CD4-positive, alpha-beta T cell treated with Interleukin-21 for 1 hour (primary cell): Measurements from ENCODE around the gene NDUFB3.
"Not testable (repeated sequence)": the region's sequence is repeated elsewhere in the genome, so short reads cannot be mapped to it uniquely, and the experiment has no call there.

Experiments
- DNase-seq: peaks from one replicate; pipeline ENCODE4 v3.0.0-alpha.2; 2020

NDUFB3 gene

DNA sequence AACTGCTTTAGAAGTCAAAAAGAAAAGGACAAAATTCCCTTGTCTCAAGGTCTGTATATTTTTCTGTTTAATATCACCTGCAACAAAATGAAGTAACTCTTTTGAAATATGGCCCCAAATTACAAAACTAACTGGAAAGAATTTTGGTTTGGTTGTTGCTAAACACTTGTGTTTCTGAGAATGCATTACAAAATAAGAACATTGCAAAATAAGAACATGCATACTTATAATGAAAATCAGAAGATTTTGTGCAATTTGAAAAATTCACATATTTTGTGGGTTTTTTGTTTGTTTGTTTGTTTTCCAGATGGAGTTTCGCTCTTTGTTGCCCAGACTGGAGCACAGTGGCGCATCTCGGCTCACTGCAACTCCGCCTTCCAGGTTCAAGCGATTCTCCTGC, 21.8 kb downstream of the NDUFB3 start:
- DNase-seq = no peak

DNA sequence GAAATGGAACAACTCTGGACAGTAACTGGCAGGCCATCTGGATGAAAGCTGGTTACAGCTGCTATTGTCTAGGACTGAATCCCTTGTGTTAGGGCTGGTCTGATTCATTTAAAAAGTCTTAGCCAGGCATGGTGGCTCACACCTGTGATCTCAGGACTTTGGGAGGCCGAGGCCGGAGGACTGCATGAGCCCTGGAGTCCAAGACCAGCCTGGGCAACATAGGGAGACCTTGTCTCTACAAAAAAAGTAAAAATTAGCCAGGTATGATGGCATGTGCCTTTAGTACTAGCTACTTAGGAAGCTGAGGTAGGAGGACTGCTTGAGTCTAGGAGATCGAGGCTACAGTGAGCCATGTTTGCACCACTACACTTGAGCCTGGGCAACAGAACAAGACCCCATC, 28.7 kb downstream of the NDUFB3 start:
- DNase-seq = no peak

DNA sequence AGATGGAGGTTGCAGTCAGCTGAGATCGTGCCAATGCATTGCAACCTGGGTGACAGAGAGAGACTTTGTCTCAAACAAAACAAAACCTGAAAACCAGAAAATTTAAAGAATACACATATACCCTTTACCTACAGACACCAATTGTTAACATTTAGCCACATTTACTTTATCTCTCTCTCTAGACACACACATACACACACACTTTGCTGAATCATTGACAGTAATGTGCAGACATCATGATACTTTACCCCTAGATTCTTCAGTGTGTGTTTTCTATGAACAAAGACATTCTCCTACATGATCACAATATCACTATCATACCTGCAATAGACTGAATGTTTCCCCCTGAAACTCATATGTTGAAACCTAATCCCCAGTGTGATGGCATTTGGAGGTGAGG, 34.0 kb downstream of the NDUFB3 start:
- no peak for DNase-seq

DNA sequence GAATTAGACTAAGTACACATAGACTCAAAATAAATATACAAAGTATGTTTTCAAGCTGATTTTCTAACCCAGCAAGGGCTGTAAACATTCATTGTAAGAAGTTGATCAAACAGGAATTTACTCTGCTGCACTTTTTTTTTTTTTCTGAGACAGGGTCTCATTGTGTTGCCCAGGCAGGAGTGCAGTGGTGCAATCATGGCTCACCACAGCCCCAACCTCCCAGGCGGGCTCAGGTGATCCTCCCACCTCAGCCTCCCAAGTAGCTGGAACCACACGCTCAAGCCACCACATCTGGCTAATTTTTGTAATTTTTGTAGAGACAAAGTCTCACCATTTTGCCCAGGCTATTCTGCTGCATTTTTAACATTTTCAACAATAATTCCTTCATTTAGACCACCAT, 35.8 kb downstream of the NDUFB3 start:
- no peak for DNase-seq

DNA sequence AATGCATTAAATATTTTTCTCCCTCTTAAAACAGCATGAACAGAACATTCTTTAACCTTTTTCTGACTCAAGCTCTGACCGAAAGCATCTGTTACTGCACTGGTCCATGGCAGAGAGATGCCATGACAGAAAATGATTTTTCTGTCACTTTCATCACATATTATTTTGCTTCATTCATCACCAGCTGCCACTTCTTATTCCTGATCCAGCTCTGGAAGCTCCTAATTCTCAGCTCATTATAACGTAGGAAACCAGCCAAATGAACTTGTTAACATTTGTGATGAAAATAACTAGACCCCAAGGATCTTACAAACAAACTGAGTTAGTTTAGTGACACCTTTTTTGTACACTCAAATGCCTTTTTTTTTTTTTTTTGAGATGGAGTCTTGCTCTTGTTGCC, 36.5 kb downstream of the NDUFB3 start:
- no peak for DNase-seq

DNA sequence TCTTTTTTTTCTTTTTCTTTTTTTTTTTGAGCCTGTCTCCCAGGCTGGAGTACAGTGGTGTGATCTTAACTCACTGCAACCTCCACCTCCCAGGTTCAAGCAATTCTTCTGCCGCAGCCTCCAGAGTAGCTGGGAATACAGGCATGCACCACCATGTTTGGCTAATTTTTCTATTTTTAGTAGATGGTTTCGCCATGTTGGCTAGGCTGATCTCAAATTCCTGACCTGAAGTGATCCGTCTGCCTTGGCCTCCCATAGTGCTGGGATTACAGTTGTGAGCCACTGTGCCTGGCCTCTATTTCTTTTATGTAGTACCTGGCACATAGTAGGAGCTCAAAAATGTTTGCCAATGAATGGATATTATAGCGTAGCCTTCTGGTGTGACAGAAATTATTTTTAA, 37.4 kb downstream of the NDUFB3 start:
- no peak for DNase-seq

DNA sequence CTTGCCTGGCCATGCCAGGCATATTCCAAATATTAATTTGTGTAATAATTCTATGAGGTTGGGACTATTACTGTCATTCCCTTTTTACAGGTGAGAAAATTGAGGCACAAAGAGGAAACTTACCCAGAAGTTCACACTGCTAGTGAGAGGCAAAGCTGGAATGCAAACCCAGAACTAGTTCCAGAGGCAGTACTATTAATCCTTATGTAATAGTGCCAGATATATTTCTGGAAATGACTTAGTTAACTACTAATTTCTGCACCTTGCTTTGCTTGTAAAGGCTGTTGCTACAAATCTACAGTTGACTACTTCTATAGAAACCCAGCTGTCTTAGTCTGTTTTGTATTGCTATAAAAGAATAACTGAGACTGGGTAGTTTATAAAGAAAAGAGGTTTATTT, 38.8 kb downstream of the NDUFB3 start:
- DNase-seq = no peak

DNA sequence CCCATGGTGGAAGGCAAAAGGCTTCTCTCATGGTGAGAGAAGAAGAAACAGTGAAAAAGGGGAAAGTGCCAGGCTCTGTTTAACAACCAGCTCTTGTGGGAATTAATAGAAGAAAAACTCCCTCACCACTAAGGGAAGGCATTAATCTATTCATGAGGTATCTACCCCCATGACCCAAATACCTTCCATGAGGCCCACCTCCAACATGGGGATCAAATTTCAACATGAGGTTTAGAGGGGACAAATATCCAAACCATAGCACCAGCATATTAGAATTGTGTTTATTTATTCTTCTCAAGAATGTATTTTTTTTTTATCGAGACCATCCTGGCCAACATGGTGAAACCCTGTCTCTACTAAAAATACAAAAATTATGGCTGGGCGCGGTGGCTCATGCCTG, 39.3 kb downstream of the NDUFB3 start:
- no peak for DNase-seq

DNA sequence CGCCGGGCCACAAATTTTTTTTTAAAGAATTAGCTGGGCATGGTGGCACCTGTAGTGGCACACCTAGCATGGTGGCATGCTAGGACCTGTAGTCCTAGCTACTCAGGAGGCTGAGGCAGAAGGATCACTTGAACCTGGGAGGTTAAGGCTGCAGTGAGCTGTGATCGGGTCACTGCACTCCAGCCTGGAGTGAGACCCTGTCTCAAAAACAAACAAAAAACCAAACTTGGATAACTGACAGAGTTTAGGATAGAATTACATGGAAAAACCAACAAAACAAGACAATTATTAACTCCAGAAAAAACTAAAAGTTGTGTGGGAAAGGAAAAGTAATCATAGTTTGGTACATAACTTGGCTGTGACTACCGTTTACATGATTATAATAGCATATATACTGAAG, 42.5 kb downstream of the NDUFB3 start:
- no peak for DNase-seq

DNA sequence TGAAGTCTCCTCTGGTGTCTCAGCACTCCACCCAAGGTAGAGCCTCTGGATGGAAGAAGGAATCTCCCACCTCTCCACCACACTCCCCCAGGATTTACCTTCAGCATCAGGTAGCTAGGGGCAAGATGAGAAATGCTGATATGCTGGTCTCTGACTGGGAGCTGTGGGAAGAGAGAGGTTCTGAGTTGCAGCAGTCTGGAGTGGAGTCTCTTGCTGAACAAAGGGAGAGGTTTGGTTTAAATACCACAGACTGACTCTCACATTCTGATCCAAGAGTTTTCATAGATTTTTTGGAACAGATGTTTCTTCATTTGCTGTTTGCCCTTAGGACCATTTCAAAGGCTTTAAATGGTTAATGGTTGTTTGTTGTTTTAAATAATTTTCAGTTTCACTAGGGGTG, 43.0 kb downstream of the NDUFB3 start:
- DNase-seq = no peak

DNA sequence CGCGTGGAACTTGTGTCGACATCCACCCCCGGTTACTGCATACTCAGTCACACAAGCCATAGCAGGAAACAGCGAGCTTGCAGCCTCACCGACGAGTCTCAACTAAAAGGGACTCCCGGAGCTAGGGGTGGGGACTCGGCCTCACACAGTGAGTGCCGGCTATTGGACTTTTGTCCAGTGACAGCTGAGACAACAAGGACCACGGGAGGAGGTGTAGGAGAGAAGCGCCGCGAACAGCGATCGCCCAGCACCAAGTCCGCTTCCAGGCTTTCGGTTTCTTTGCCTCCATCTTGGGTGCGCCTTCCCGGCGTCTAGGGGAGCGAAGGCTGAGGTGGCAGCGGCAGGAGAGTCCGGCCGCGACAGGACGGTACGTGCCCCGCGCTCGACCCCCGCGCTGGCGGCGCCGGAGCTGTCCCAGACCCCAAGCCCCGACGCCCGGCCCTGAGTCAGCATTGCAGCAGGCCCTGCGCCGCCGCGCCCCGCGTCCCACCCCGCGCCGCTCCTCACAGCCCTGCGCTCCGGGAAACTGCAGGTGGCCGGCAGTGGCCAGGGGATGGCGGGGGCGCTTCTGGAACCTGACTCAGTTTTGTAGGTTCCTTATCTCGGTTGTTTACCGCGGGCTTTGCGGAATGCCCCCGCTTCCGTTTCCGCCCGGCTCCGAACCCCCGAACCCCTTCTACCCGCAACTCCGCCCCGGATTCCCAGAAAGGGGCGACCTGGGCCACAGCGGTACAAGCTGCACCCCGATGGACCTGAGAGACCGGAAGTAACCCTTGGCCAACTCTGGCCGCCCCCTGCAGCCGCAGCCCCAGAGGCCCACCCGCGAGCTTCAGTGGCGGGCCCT, 44.5 kb downstream of the NDUFB3 start, which contains the start of gene CFLAR:
CFLAR (plus strand) TSS at position 50 of the 844 bp plus-strand sequence. CDS start 13,702 bp downstream, outside the sequence.
- peak; percentile 89 for DNase-seq

DNA sequence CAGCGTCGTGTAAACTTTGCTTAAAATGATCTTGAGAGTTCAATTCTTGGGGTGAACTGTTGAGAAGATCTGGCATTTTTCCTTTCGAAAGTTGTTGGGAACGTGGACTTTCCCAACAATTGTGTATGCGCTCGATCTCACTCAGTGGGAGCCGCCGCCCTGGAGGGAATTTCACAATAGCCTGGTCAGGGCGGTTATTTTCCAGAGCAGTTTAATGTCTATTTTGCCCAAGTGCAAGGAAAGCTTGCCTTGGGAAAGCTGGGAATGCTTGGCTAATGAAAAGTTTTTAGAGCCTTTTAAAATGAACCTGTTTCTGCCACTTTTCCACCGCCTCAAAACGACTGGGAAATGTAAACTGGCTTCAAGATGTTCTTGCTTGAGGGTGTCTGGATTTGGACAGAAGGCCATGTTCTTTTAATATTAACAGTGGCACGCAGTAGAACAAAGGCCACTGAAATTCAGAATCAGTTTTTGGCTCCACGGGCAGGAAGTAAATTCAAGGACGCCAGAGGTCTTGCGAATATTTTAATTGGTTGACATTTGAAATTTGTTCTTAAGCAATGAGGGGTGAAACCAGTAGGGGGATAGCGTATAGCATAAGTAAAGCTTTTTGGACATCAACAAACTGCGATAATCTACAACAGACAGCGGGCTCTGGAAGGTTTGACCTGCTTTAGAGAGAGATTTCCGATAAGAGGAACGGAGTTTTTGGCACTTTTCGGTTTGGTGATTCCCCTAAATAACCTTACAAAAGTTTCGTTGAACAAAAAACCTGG, 45.3 kb downstream of the NDUFB3 start:
- peak; percentile 86 for DNase-seq

DNA sequence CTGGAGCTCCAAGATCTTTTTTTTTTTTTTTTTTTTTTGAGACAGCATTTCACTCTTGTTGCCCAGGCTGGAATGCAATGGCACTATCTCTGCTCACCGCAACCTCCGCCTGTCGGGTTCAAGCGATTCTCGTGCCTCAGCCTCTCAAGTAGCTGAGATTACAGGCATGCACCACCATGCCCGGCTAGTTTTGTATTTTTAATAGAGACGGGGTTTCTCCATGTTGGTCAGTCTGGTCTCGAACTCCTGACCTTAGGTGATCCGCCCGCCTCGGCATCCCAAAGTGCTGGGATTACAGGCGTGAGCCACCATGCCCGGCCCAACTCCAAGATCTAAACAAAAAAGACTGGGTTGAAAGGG, 45.9 kb downstream of the NDUFB3 start:
- not testable (repeated sequence) for DNase-seq

DNA sequence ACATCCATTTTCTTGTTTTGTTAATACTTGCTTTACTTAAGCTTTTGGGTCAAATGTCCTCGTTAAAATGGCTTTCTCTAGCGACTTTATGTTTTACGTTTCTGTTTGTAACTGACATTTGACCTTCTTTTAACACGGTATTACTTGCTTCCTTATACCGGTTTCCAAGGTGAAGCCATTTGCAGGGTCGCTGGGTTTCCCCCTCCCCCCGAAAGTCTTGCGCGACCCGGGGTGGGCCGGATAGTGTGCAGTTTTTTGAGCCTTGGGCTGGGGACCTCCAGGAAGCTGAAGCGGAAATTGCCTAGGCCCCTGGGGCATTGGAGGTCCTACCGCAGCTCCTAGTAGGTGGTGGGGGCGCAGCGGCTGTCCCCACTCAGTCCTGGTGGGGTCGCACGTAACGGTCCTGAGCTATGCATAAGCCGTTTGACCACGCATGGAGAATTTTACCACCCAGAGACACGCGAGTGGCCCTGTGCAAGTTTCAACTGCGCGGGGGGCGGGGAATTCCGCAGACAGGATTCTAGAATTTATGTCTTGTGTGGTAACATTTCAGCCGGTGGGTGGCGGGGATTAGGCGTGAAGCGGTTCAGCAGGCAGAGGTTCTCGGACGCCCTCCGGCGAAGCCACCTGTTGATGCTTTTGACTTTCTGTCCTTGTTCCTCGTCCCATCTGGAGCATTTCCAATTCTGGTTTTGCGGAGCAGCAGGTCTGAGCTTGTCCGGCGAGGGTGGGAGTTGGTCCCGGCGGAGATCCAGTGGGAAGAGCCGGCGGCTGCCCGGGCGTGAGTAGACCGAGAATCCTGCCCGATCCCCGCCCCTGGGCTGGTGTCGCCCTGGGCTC, 46.5 kb downstream of the NDUFB3 start:
- DNase-seq = peak; percentile 90

DNA sequence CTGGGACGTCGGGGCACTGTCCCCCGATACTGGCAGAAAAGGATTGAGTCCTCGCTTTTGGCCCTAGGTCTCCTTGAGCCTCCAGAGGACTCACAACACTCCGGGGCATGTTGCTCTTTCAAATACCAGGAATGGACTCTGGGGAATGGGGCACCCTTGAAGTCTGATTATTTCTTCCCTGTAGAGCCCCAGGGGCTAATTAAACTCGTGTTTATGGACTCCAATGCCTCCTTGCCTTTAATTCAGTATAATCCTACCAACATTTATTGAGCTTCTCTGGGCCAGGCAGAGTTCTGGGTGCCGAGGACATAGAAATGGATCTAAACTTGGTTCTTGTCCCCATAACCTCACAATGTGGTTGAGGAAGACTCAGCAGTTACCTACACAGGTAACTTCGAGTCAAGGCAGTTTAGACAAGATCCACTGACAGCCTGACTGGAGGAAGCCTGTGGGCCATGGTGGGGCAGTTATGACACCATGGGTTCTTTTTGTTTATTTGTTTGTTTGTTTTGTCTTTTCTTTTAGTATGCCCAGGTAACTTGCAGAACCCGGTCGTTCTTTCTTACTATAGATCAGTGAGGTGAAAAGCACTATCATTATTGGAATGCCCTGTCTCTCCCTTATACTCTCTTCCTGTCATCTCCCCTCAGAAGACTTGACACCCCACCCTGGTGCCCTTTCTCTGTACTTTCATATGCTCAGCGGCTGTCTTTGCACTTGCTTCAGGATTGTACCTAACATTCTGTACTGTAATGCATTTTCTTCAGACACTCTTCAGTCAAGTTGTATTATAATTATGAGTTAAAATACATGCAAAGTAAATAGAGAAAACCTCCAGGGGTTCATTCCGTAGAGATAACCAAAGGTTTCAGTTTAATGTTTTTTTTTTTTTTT, 47.4 kb downstream of the NDUFB3 start:
- peak; percentile 58 for DNase-seq

DNA sequence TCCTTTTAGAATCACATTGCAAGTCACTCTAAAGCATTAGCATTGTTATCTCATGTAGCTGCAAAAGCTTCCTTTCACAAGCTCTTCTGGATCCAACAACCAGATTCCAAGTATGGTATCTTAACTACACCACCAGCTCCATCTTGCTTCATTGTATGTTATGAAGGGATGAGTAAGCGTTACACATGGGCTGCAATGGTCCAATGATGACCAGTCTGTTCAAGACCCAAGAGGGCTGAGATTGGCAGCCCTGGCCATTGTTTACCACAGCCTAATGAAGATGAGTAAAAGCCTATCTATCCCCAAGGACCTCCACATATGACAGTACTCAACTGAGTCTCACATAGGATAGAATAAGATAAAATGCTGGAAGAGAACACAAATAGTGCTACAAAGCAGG, 50.5 kb downstream of the NDUFB3 start:
- DNase-seq = no peak

DNA sequence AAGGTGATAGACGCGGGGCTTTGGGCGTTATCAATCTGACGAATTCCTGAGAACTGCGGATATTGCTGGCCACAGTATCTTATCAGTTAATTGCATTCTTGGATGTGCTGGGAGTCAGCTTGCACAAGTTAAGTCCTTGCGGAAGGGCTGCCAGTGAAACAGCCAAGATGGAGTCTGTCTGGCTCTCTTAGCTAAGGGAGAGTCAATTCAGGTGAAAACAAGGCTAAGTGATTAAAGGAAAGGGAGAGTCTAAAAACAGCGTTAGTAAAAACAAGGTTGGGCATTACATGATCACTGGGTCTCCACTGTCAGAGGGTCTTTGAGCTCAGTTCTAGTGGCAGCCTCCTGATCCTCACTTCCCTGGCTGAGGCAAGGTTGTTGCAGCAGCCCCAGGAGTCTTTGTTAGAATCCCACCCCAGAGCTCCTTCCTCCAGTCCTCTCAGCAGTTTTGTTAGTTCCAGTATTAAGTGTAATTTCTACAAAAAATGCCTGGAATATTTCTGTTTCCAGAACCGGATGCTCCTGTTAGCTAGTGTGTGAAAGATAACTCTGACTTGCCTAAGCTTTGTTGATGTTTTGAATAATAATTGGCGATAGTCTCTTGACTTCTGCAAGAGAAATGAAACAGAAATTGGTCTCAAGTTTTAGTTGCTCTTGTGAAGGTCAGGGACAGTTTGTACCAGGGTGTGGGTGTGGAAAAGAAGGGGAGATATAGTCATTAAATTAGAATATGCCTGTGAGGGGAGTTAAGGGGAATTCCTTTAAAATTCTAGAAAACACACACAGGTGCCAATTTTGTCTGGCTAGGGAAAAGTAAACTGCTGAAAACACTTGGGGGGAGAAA, 54.7 kb downstream of the NDUFB3 start:
- DNase-seq = peak; percentile 58

DNA sequence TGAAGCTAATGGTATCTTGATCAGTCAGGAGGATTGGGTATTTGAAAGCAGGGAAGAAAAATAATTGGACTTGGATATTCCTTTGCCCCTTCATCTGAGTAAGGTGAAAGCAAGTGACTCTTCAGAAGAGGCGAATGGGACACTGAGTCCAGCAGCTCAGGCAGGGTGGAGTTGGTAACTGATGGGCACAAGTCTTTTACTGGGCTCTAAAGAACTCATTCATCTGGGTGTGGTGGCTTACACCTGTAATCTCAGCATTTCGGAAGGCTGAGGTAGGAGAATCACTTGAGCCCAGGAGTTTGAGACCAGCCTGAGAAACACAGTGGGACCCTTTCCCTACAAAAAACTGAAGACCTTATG, 55.3 kb downstream of the NDUFB3 start:
- no peak for DNase-seq

DNA sequence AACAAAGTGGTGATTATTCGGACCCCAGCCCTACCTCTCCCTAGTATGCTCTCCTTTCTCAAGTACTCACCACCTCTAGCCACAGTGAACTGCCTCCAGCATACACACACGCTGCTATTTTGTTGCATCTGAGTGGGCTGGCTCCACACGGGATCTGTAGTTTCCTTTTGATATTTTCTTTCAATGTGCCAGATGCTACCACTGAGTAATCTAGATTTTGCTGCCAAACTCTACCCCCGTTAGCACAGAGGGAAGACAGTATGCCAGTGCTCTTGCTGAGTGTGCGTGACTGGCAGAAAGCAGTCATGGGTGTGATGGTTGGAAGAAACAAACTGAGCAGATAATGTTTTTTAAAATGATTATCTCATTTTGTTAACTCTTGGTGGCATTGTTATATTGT, 55.8 kb downstream of the NDUFB3 start:
- DNase-seq = peak; percentile 54

DNA sequence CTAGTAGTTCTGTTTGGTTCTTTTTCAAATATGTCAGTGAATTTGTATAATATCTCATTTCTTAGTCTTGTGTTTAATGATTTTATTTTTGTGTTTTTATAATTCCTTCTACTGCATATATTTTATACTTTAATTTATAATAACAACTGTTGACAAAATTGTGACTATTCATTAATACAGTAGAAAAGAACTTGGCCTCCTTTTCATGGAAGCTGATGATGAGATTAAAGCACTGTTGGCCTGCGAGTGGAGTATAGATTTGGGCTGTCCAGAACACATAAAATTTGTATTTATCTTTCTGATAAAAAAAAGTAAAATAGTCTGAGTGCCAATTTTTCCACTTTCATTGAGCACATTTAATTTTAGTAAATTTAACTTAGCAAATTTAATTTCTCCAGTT, 56.2 kb downstream of the NDUFB3 start:
- DNase-seq = no peak

DNA sequence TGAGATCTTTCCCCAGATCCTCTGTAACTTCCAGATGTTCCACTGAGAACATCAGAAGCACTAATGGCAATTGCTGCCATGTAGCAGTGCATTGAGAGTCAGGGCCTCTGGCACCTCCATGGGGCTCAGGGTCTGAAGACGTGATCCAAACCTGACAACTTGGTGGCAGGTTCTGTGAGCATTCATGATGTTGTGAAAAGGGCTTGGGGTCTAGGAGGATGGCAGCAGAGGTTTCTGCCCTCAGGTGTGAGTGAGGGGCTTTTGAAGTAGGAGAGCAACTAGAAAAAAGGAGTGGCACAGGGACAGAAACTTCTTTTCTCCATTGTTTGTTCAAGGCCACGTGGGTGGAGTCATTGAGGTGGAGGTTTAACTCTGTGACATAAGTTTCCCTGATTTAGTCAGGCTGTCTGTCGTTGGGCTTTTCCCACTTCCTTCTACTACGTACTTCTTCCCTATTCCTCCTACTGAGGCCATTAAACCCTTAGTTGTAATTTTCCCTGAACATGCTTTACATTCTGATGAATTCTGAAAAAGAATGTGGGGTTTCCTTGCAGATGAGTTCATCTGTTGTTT, 57.2 kb downstream of the NDUFB3 start:
- peak; percentile 52 for DNase-seq
